HTERT RPE-1 (cell line): Measurements from ENCODE around the gene GALNT2.

ENCODE experiments used
- in situ Hi-C: fragments of 300-500 bp; cut with MboI; formaldehyde crosslinking; loops from 4 replicates; pipeline ENCODE4 v1.14.3; 2020; ENCODE audit warnings: low sequenced_read_pairs

GALNT2 gene

GRCh38 chr1:230330157-230330556 is 263.1 kb downstream of the GALNT2 start:
- in situ Hi-C loops = no loop called here
